ENCODE results near the gene GALNT5.
"Not testable (repeated sequence)": the region's sequence is repeated elsewhere in the genome, so short reads cannot be mapped to it uniquely, and the experiment has no call there.

GALNT5 gene

DNA sequence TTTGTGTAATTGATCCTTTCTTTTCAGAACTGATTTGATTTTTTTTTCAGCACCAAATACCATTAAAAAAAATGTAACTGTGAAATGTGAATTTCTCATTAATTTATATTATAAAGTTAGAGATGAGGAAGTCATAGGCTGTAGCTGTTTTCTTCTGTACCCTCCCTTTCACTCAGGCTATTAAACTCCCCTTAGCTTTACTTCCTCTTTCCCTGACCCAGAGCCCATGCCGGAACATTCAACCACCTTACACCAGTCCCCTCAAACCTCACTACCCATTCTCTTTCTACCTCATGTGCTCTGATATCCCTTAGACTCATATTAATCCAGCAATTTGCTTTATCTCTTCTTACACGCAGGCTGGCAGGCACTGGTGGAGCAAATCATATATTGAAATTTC is 12.4 kb downstream of the GALNT5 start:
- H3K79me1 ChIP-seq (ENCODE audit: low read depth, low read length) = no peaks in the 10 kb centered on the region
- H3K4me3 ChIP-seq (ENCODE audit: low read length in 2 of 2) = no peak overlapping the region
- no peak overlapping the region for H2AK5ac ChIP-seq (ENCODE audit: low read depth, low read length)
- H2BK12ac ChIP-seq (ENCODE audit: low read length) = no peak overlapping the region
- no peak overlapping the region for H3K23ac ChIP-seq (ENCODE audit: low read depth, low read length, poor library complexity)
- no peak overlapping the region for H3K27ac ChIP-seq (replicated peaks; ENCODE audit: low read length)
- H2BK5ac ChIP-seq (ENCODE audit: low read length) = no peak overlapping the region
- no peak overlapping the region for H3K14ac ChIP-seq (ENCODE audit: low read length)
- H2BK15ac ChIP-seq (ENCODE audit: low read length) = no peak overlapping the region
- no peaks in the 10 kb centered on the region for H3K9me3 ChIP-seq (replicated peaks in 1 of 2; ENCODE audit: control insufficient read depth in 2 of 2, insufficient read depth in 1 of 2, low read depth in 1 of 2, low read length in 2 of 2)
- peaks cover under 1 to 1% of the 10 kb centered on the region in 2 donors for H3K4me1 ChIP-seq (ENCODE audit: control insufficient read depth in 2 of 2, insufficient read depth in 1 of 2, low read depth in 1 of 2, low read length in 2 of 2)
- H3K4ac ChIP-seq (ENCODE audit: low read length) = no peak overlapping the region
- WGBS, 2 donors (ENCODE audit: extremely low coverage in 2 of 2, insufficient read length in 2 of 2, insufficient replicate concordance in 1 of 2) = no CpG with 5 or more reads among the region's 2 CpGs
- no peaks in the 10 kb centered on the region for H3K27me3 ChIP-seq (ENCODE audit: control insufficient read depth in 3 of 3, insufficient read depth in 3 of 3, low read depth in 1 of 3, low read length in 3 of 3)
- H2BK120ac ChIP-seq (ENCODE audit: low read depth, low read length) = no peak overlapping the region
- no peak overlapping the region for H3K9ac ChIP-seq (ENCODE audit: low read depth, low read length, poor library complexity)
- DNase-seq (ENCODE audit: low spot score) = no peak
- H4K8ac ChIP-seq (ENCODE audit: low read depth, low read length) = no peak overlapping the region
- H4K91ac ChIP-seq (ENCODE audit: low read depth, low read length, poor library complexity) = no peak overlapping the region
- no peak overlapping the region for H3K4me2 ChIP-seq (ENCODE audit: insufficient read depth, low read length, poor library complexity, severe bottlenecking)
- H3K36me3 ChIP-seq (replicated peaks in 1 of 2; ENCODE audit: control insufficient read depth in 2 of 2, insufficient read depth in 2 of 2, low read length in 2 of 2) = no peaks in the 10 kb centered on the region
- no peak overlapping the region for H2AFZ ChIP-seq (ENCODE audit: low read length)
- H3K18ac ChIP-seq (ENCODE audit: low read length) = no peak overlapping the region

DNA sequence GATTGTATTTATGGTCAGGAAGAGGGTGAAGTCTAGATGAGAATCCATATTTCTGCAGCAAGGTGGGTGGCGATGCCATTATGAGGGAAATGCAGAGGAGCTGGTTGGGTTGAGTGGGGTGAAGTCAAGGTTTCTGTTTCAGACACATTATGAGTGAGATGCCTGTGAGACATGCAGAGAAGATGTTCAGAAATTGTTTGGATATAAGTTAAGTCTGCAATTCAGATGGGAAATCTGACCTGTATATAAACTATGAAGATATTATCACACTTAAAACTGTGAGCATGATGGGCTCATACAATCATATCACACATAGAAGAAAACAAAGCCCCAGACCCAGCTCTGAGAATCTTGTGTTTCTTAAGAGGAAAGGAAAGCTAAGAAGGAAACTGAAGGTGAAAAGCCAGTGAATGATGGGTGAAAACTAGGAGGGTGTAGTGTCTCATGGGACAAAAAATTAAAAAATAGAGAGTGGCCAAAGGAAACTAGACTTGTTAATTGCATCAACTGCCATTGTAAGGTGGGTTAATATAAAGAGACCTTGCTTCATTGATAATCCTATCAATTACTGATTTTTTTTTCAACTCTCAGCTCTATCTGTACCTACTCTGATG is 14.2 kb downstream of the GALNT5 start:
- Histone ChIP-seq H2BK5ac (ENCODE audit: low read length) (no peak overlapping the region), H2AK5ac (ENCODE audit: low read depth, low read length) (no peak overlapping the region), H3K14ac (ENCODE audit: low read length) (no peak overlapping the region), H2BK15ac (ENCODE audit: low read length) (no peak overlapping the region), H3K4me3 (ENCODE audit: low read length in 2 of 2) (no peak overlapping the region), H3K4me2 (ENCODE audit: insufficient read depth, low read length, poor library complexity, severe bottlenecking) (no peak overlapping the region), H3K27me3 (ENCODE audit: control insufficient read depth in 3 of 3, insufficient read depth in 3 of 3, low read depth in 1 of 3, low read length in 3 of 3) (no peaks in the 10 kb centered on the region), H2AFZ (ENCODE audit: low read length) (no peak overlapping the region), H3K79me1 (ENCODE audit: low read depth, low read length) (no peaks in the 10 kb centered on the region), H3K9me3 (replicated peaks in 1 of 2; ENCODE audit: control insufficient read depth in 2 of 2, insufficient read depth in 1 of 2, low read depth in 1 of 2, low read length in 2 of 2) (no peaks in the 10 kb centered on the region), H3K18ac (ENCODE audit: low read length) (no peak overlapping the region), H3K9ac (ENCODE audit: low read depth, low read length, poor library complexity) (no peak overlapping the region), H3K23ac (ENCODE audit: low read depth, low read length, poor library complexity) (no peak overlapping the region), H2BK120ac (ENCODE audit: low read depth, low read length) (no peak overlapping the region), H3K4me1 (ENCODE audit: control insufficient read depth in 2 of 2, insufficient read depth in 1 of 2, low read depth in 1 of 2, low read length in 2 of 2) (no peaks in the 10 kb centered on the region), H4K91ac (ENCODE audit: low read depth, low read length, poor library complexity) (no peak overlapping the region), H4K8ac (ENCODE audit: low read depth, low read length) (no peak overlapping the region), H3K36me3 (replicated peaks in 1 of 2; ENCODE audit: control insufficient read depth in 2 of 2, insufficient read depth in 2 of 2, low read length in 2 of 2) (no peaks in the 10 kb centered on the region), H2BK12ac (ENCODE audit: low read length) (no peak overlapping the region), H3K4ac (ENCODE audit: low read length) (no peak overlapping the region), H3K27ac (replicated peaks; ENCODE audit: low read length) (no peak overlapping the region)
- DNase-seq (ENCODE audit: low spot score) = no peak
- no CpG with 5 or more reads among the region's 1 CpG for WGBS, 2 donors (ENCODE audit: extremely low coverage in 2 of 2, insufficient read length in 2 of 2, insufficient replicate concordance in 1 of 2)

DNA sequence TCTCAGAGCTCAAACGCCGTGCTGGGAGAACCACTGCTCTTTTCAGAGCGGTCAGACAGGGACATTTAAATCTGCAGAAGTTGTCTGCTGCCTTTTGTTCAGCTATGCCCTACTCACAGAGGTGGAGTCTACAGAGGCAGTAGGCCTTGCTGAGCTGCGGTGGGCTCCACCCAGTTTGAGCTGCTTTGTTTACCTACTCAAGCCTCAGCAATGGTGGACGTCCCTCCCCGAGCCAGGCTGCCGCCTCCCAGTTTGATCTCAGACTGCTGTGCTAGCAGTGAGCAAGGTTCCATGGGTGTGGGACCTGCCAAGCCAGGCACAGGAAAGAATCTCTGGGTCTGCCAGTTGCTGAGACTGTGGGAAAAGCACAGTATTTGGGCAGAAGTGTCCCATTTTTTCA is 21.8 kb downstream of the GALNT5 start:
- not testable (repeated sequence) for H2BK120ac ChIP-seq (ENCODE audit: low read depth, low read length); H4K8ac ChIP-seq (ENCODE audit: low read depth, low read length); H3K14ac ChIP-seq (ENCODE audit: low read length); H3K18ac ChIP-seq (ENCODE audit: low read length); H2BK12ac ChIP-seq (ENCODE audit: low read length); H3K23ac ChIP-seq (ENCODE audit: low read depth, low read length, poor library complexity); H2AK5ac ChIP-seq (ENCODE audit: low read depth, low read length); H2BK15ac ChIP-seq (ENCODE audit: low read length); H3K4me1 ChIP-seq (ENCODE audit: control insufficient read depth in 2 of 2, insufficient read depth in 1 of 2, low read depth in 1 of 2, low read length in 2 of 2); H3K36me3 ChIP-seq (replicated peaks in 1 of 2; ENCODE audit: control insufficient read depth in 2 of 2, insufficient read depth in 2 of 2, low read length in 2 of 2); H3K27ac ChIP-seq (replicated peaks; ENCODE audit: low read length); H3K4ac ChIP-seq (ENCODE audit: low read length); H3K4me3 ChIP-seq (ENCODE audit: low read length in 2 of 2); H3K9ac ChIP-seq (ENCODE audit: low read depth, low read length, poor library complexity); H3K27me3 ChIP-seq (ENCODE audit: control insufficient read depth in 3 of 3, insufficient read depth in 3 of 3, low read depth in 1 of 3, low read length in 3 of 3); H2AFZ ChIP-seq (ENCODE audit: low read length); H3K79me1 ChIP-seq (ENCODE audit: low read depth, low read length); H2BK5ac ChIP-seq (ENCODE audit: low read length); DNase-seq (ENCODE audit: low spot score); H3K4me2 ChIP-seq (ENCODE audit: insufficient read depth, low read length, poor library complexity, severe bottlenecking); H4K91ac ChIP-seq (ENCODE audit: low read depth, low read length, poor library complexity); H3K9me3 ChIP-seq (replicated peaks in 1 of 2; ENCODE audit: control insufficient read depth in 2 of 2, insufficient read depth in 1 of 2, low read depth in 1 of 2, low read length in 2 of 2)
- WGBS, 2 donors (ENCODE audit: extremely low coverage in 2 of 2, insufficient read length in 2 of 2, insufficient replicate concordance in 1 of 2) = no CpG with 5 or more reads among the region's 7 CpGs

DNA sequence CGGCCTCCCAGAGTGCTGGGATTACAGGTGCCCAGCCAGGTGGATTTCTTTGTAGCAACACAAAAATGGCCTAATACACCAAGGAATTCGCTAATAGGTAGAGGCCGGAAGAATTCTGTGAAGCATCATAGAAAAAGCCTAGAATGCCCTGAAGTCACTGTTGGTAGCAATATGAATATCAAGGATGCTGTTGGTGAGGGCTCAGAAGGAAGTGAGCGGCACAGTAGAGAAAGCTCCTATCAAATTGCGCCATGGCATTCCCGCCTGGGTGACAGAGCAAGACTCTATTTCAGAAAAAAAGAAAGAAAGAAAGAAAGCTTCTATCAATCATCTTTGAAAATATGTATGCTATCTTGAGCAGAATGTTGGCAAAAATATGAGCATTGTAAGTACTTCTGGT is 23.8 kb downstream of the GALNT5 start:
- DNase-seq (ENCODE audit: low spot score) = no peak
- H3K9me3 ChIP-seq (replicated peaks in 1 of 2; ENCODE audit: control insufficient read depth in 2 of 2, insufficient read depth in 1 of 2, low read depth in 1 of 2, low read length in 2 of 2) = no peaks in the 10 kb centered on the region
- H3K18ac ChIP-seq (ENCODE audit: low read length) = no peak overlapping the region
- no peak overlapping the region for H3K27ac ChIP-seq (replicated peaks; ENCODE audit: low read length)
- no peak overlapping the region for H2AFZ ChIP-seq (ENCODE audit: low read length)
- no peaks in the 10 kb centered on the region for H3K4me1 ChIP-seq (ENCODE audit: control insufficient read depth in 2 of 2, insufficient read depth in 1 of 2, low read depth in 1 of 2, low read length in 2 of 2)
- no peaks in the 10 kb centered on the region for H3K79me1 ChIP-seq (ENCODE audit: low read depth, low read length)
- no CpG with 5 or more reads among the region's 6 CpGs for WGBS, 2 donors (ENCODE audit: extremely low coverage in 2 of 2, insufficient read length in 2 of 2, insufficient replicate concordance in 1 of 2)
- no peak overlapping the region for H3K14ac ChIP-seq (ENCODE audit: low read length)
- H3K36me3 ChIP-seq (replicated peaks in 1 of 2; ENCODE audit: control insufficient read depth in 2 of 2, insufficient read depth in 2 of 2, low read length in 2 of 2) = no peaks in the 10 kb centered on the region
- no peak overlapping the region for H3K4me3 ChIP-seq (ENCODE audit: low read length in 2 of 2)
- H3K27me3 ChIP-seq (ENCODE audit: control insufficient read depth in 3 of 3, insufficient read depth in 3 of 3, low read depth in 1 of 3, low read length in 3 of 3) = no peaks in the 10 kb centered on the region
- H4K91ac ChIP-seq (ENCODE audit: low read depth, low read length, poor library complexity) = no peak overlapping the region
- no peak overlapping the region for H2AK5ac ChIP-seq (ENCODE audit: low read depth, low read length)
- H2BK120ac ChIP-seq (ENCODE audit: low read depth, low read length) = no peak overlapping the region
- no peak overlapping the region for H4K8ac ChIP-seq (ENCODE audit: low read depth, low read length)
- H3K4me2 ChIP-seq (ENCODE audit: insufficient read depth, low read length, poor library complexity, severe bottlenecking) = no peak overlapping the region
- no peak overlapping the region for H3K9ac ChIP-seq (ENCODE audit: low read depth, low read length, poor library complexity)
- H2BK12ac ChIP-seq (ENCODE audit: low read length) = no peak overlapping the region
- no peak overlapping the region for H3K4ac ChIP-seq (ENCODE audit: low read length)
- no peak overlapping the region for H3K23ac ChIP-seq (ENCODE audit: low read depth, low read length, poor library complexity)
- no peak overlapping the region for H2BK15ac ChIP-seq (ENCODE audit: low read length)
- H2BK5ac ChIP-seq (ENCODE audit: low read length) = no peak overlapping the region
